ENCODE results near the gene TNRC18.

DNA sequence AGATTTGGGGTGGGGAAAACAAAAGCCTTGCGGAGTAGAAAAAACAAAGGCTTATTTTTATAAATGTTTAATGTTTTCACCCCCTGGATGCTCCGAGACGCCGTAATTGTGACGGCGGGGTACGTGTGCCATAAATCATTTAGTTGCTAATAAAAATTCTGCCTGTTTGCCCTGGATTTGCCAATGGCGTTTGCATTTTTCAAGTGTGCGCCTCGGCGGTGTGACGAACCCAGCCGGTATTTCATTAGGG, 2.5 kb upstream of the TNRC18 start:
- TF ChIP-seq, protein P1, sequence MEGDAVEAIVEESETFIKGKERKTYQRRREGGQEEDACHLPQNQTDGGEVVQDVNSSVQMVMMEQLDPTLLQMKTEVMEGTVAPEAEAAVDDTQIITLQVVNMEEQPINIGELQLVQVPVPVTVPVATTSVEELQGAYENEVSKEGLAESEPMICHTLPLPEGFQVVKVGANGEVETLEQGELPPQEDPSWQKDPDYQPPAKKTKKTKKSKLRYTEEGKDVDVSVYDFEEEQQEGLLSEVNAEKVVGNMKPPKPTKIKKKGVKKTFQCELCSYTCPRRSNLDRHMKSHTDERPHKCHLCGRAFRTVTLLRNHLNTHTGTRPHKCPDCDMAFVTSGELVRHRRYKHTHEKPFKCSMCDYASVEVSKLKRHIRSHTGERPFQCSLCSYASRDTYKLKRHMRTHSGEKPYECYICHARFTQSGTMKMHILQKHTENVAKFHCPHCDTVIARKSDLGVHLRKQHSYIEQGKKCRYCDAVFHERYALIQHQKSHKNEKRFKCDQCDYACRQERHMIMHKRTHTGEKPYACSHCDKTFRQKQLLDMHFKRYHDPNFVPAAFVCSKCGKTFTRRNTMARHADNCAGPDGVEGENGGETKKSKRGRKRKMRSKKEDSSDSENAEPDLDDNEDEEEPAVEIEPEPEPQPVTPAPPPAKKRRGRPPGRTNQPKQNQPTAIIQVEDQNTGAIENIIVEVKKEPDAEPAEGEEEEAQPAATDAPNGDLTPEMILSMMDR (IDR thresholded peaks at IDR 0.05), result no peak
- TF ChIP-seq POLR2AphosphoS5 (IDR thresholded peaks at IDR 0.05), result no peak
